ENCODE measurements around the gene TCF7L2.

DNA sequence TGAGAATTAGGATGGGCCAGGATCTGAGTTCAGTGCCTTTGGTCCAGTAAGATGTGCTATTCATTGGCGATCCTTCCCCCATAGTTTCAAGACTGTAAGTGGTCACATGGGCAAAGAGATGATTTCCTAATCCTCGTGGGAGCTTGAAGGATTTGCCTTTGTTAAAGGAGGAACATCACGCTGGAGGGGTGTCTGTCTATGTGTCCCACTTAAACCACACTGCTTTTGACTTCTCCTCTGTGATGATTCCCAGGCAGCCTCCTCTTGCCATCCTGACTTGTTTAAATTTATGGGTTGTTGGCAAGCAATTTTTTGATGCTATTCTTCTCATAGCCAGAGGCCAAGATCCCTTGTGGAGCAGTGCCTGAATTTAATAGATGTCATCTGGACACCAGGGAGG lies 154.0 kb downstream of the TCF7L2 start:
- TF ChIP-seq, protein P1, sequence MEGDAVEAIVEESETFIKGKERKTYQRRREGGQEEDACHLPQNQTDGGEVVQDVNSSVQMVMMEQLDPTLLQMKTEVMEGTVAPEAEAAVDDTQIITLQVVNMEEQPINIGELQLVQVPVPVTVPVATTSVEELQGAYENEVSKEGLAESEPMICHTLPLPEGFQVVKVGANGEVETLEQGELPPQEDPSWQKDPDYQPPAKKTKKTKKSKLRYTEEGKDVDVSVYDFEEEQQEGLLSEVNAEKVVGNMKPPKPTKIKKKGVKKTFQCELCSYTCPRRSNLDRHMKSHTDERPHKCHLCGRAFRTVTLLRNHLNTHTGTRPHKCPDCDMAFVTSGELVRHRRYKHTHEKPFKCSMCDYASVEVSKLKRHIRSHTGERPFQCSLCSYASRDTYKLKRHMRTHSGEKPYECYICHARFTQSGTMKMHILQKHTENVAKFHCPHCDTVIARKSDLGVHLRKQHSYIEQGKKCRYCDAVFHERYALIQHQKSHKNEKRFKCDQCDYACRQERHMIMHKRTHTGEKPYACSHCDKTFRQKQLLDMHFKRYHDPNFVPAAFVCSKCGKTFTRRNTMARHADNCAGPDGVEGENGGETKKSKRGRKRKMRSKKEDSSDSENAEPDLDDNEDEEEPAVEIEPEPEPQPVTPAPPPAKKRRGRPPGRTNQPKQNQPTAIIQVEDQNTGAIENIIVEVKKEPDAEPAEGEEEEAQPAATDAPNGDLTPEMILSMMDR (IDR thresholded peaks at IDR 0.05; ENCODE audit: low read length), result no peak
- TF ChIP-seq EZH2 (IDR thresholded peaks at IDR 0.05; ENCODE audit: borderline replicate concordance, low read length), result no peak
